GM19351 (cell line): ENCODE results near the gene KCNG2.
"Not testable (repeated sequence)": the region's sequence is repeated elsewhere in the genome, so short reads cannot be mapped to it uniquely, and the experiment has no call there.

ENCODE experiments used
- ATAC-seq: cut with Tn5 transposase; IDR thresholded peaks from one replicate; pipeline ENCODE4 v1.9.1; 2021; ENCODE audit warnings: mild to moderate bottlenecking, moderate library complexity; ENCODE audit not compliant: unreplicated experiment

KCNG2 gene

DNA sequence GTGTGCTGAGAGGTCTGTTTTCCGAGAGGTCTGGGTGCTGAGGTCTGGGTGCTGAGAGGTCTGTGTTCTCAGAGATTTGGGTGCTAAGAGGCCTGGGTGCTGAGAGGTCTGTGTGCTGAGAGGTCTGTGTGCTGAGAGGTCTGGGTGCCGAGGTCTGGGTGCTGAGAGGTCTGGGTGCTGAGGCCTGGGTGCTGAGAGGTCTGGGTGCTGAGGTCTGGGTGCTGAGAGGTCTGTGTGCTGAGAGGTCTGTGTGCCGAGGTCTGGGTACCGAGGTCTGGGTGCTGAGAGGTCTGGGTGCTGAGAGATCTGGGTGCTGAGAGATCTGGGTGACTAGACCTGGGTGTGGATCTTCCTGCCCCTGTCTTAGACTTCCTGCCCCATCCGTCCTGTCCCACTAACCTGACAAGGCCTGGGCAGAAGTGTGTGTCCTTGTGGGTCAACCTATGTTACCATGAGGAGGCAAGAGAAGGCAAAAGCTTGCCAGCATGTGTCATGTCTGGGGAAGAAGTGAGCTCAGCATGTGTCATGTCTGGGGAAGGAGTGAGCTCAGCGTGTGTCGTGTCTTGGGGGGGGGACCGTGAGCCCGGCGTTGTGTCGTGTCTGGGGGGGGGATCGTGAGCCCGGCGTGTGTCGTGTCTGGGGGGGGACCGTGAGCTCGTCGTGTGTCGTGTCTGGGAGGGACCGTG is 69.3 kb downstream of the KCNG2 start:
- no peak for ATAC-seq

DNA sequence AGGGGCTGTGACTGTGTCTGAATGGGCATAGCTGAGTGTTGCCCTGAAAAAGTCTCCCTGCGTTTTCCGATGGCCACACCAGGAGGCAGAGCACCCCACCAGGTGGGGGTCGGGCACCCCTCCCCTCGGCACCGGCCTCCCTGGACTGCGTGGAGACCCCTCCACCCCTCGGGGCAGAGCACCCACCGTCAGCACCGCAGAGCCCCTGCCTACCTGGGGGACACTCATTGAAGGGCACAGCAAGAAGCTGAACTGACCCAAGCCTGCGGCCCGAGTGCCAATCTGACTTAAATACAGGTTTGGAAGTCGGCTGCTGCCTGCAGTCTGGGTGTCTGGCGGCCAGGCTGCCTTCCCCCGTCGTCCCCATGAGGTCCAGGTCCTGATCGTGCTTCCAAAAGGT is 69.9 kb downstream of the KCNG2 start:
- no peak for ATAC-seq

DNA sequence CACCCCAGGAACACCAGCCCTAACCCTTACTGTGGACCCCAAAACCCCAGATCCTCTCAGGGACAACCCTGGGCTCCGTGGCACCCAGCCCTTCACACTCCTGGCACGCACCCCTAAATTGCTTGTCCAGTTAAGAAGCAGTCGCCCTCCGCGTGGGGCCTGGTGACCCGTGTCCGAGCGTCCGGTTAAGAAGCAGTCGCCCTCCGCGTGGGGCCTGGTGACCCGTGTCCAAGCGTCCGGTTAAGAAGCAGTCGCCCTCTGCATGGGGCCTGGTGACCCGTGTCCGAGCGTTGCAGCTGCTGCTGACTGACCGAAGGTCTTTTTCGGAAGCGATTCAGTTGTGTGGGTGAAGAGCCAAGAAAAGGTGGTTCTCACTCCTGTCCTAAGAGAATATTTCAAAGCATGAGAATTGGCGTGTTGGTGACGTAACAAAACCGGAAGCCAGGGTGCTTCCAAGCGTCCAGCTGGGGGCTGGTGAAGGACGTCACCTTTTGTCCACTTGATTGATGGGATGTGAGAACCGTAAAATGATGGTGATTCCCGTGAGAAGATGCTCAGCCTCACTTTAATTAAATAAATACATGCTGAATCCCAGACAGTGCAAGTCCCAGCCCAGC is 70.5 kb downstream of the KCNG2 start:
- no peak for ATAC-seq

DNA sequence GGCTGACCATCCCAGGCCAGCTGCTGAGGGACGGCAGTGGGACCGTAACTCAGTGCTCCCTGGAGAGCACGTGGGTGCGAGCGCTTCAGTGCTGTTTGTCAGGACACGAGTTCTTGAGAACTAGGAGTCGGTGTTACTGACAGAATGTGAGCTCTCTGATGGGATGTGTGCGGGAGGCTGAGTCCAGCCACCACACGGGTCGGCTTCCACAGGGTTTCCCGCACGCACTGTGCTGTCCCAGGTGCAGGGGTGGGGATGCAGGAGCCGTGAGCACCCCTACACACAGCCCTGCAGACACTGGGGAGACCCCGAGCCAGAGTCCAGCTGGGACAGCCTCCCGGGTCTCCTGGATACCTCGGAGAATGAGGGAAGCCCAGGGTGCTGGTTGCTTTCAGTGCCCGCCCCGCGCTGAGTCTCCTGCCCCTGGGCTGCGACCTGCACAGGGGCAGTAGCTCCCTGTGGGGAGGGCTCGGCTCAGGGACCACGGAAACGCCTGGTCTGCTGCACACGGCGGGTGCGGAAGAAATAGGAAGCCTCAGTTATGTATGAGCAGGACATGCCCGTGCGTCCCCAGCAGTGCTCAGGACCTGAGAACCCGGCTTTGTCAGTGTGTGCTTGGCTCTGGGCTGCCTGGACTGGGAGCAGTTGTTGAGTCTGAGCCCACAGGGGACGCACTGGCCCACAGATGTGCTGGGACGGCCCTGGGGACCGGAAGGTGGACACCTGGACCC is 71.2 kb downstream of the KCNG2 start:
- no peak for ATAC-seq

DNA sequence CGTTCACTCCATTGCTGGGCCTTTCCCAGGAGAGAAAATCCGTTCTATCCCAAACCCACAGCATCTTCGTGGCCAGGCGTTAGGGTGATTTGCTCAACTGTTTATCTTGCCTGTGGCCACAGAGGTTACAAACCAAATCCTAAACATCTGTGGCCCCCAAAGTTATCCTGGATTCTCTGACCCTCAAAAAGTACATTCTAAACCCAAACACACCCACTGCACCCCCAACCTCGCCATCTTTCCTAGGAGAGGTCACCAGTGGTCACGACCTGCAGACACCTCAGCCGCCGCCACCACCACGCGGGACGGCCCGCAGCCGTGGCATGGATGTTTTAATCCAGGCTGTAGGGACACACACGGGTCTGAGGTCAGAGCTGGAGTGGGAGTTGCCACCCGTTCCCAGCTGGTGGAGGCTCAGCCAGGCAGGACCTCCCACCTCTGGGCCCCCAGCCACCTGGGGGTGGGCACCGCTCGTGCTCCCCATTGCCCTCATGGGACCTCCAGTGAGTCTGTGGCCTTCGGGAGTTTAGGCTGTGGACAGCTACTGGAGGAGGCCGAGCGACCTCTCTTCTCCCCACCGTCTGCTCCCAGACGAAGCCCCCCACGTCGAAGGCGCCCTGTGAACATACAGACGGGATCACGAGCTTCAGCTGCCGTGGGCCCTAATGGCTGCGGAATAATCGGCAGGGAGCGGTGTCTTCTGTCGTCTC is 72.0 kb downstream of the KCNG2 start:
- ATAC-seq = no peak

DNA sequence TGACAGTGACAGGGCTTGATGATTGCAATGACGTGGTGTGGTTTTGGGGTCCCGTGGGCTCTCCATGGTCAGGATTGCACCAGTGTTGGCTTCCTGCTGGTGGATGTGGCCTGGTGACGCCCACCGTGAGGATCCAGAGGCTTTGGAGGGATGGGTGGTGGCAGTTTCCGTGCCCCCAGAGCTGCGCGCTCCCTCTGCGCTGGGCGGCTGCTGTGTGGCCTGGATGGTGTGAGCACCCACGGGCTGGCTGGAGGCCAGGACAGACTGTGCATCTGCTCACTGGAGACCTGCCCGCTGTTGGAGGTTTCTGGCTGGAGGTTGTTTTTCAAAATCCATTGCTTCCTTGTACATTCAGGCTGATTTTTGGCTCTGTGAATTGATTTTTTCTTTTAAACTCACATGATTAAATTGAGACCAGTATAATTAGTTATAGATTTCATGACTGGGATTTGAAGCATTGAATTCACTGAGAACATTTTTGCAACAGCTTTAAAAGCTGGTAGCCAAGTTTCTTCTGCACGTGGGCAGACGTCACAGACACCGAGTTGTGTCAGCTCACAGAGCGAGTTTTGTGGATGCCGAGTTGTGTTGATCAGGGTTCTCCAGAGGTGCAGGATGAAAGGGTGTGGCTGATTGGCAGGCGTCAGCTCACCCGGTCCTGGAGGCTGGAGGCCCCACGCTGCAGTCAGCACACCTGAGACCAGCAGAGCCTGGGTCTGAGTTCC is 72.7 kb downstream of the KCNG2 start:
- no peak for ATAC-seq

DNA sequence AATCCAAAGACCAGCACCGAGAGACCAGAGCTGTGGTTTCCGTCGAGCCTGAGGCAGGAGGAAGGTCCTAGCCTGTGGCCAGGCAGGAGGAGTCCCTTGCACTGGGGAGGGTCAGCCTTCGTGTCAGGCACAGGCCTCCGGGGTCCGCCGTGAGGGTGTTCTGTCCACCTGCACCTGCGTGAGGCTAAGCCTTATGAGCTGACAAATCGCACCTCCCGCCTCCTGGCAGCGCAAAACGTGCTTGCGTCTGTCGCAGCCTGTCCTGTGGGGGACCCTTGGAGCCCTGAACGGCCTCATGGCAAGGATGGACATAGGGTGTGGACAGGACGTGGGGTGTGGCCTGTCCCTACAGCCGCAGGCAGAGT is 73.3 kb downstream of the KCNG2 start:
- no peak for ATAC-seq

DNA sequence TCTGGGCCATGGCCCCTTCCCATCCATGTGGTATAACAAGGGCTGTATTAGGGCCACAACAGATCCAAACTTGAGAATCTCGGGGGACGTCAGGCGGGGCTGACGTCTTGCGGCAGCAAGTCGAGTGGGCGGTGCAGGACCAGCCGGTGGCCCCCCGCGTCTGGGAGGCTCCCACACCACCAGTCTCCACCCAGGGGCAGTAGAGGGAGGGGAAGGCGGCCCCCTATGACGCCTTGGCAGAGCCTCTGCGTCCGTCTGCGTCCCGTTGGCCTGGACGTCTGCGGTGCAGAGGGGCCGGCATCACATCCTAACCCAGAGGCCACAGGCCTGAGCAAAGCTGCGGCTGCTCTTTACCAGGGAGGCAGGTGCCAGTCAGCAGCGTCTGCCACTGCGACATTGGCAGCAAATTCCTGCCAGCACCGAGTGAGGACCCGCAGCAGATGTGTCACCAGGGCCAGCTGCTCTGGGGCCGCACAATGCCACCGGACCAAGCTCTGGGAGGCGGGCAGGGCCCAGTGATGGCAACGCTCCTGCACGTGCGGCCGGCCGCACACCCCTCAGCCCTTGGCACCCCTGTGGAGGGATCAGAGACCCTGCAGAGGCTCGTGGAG is 73.8 kb downstream of the KCNG2 start:
- ATAC-seq = no peak

DNA sequence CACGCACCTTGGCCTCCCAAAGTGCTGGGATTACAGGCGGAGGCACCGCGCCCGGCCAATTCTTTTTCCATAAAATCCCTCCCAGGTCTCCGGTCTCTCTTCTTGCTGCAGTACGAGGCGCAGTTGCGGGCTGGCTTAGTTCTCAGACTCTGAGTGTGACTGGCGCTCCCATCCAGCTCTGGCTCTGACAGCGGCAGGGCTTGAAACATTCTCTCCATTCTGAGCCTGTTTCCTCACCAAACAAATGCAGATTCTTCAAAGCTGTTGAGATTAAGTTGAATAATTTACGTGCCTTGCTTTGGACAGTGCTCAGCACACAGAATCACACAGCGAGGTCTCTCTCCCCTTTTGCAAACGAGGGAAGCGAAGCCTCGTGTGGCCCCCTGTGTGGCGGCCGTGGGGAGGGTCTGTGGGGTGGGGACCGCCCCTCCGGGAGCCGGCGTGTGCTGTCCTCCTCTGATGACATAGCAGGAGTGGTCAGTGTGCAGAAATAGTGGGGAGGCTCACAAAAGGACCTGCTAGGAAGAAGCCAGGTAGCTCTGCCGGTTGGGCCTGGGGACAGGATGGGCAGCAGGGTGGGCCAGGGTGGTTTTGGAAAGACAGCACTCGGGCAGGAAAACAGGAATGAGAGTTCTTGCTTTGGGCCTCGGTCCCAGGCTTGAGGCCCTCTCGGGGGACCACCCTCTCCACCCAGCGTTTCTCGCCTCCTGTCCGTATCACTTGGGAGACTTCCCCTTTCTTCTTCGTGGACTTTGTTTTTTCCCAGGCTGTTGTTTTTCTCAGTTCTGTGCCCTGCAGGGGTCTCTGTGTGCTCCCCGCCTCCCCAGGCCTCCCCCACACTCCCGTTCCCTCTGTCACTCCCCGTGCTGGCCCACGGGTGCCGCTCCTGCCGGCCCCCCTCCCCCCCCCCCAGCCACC is 75.0 kb downstream of the KCNG2 start:
- ATAC-seq = no peak

DNA sequence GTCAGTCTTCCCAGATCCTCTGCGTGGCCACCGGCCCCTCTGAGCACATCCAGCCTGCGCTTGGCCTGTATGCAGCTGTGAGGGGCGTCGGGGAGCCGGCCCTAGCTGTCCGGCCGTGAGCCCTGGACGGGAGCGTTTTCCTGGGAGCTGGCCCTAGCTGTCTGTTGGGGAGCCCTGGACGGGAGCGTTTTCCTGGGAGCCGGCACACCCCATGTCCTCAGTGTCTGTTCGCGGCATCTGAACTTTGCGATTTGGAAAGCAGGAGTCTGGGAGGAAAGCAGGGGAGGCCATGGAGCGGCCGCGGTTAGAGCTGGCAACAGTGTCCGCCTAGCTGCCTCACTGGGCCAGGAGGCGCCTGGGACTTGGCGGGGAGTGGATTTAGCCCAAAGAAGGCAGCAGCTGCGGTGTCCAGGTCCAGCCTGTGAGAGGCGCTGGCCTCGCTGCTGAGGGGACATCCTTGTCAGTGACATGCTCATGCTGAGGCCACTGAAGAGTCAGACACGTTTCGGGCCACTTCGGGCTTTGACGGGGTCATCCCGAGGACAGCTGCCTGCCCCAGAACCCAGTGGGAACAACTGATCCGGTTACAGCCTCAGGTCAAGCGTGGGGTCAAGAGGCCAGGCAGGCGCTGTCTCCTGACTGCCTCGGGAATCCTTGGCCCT is 75.8 kb downstream of the KCNG2 start:
- no peak for ATAC-seq

DNA sequence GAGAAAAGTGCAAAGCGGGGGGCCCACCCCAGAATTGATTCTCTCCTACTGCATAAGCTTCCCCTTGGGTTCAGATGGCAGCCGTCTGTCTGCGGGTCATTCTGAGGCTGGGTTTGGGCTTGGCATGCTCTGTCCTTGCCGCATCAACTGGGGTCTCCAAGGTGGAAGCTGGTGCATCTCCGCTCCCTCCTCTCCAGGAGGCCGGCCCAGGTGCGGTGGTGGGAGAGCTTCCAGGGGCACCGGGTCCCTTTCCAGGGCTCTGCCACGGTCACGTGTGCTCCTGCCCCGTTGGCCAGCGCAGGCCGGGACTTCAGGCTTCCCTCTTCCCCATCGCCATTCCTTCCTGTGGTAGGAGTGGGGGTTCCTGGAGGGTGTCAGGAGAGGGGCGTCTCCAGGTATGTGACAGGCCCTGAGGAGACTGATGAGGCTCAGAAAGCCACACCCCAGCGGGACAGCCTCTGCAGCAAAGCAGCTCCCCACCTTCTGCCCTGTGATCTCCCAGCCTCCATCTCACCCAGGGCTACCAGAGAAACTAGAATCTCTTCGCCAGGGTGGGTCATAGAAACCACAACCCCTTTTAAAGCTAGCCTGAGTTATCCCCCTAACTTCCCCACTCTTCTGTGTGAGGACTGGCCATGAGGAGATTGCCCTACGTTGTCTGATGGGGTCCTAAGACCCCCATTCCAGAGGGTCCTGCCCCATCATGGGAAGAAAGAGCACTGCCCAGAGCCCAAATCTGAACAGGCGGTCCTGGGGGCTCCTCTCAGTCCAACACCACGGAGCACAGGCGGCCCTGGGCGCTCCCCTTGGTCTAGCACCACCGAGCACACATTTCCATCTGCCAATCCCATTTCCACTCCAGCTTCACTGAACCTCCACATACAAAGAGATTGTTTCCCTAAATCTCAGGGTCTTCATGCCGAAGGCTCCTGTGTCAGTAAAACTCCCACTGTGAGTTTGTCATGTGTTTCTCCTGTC is 77.1 kb downstream of the KCNG2 start:
- no peak for ATAC-seq

DNA sequence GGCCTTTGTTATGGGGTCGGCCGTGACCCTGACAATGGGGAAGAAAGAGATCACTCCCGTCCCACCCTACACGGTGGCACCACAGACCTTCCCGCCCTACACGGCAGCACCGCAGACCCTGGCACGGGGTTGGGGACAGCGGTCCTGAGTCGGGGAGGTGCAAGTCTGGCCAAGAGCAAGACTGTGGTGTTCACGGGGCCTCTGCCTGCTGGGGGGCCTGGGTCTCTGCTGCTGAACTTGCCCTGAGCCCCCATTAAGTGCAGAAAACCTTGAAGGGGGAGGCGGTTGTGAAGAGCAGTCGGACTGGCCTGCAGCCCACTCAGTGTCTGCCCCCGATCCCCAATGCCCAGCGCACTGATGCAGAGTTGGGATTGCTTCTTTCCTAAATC is 77.8 kb downstream of the KCNG2 start:
- ATAC-seq = no peak

DNA sequence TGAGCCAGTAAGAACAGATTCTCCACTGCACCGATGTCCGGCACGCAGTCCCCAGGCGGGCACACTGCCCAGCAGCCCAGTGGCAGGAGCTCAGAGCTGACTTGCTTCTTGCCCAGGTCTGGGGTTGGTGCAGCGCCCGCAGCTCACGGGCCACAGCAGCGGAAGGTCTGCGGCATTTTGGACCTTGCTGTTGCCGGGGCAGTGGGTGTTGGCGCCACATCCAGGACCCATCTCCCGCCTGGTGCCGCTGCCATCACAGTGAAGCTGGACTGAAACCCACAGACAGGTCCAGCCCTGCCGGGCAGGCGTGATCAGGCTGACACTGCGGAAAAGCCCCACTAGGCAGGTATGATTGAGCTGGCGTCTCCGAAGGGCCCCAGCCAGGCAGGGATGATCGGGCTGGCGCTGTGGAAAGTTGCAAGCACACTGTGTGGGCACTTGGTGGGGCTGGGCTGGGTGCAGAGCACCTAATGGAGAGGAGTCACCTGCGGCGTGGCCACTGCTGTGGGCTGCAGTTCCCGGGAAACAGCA is 78.3 kb downstream of the KCNG2 start:
- ATAC-seq = no peak

DNA sequence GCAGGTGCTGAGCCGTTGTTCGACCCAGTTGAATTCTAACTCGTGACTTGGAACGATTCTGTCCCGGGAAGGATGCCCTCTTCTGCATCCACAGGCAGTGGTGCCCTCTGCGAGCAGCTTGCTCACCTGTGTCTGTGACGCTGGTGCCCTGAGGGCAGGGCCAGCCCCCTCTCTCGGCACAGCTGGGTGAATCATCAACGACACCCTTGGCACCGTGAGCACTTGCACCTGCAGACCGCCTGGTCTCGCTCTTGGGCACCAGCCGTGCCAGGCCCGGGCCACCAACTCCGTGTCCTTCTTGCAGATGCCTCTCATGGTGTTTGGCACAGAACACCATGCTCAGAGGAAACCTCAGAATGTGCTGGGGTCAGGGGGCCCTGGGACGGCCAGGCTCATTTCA is 78.8 kb downstream of the KCNG2 start:
- ATAC-seq = no peak

DNA sequence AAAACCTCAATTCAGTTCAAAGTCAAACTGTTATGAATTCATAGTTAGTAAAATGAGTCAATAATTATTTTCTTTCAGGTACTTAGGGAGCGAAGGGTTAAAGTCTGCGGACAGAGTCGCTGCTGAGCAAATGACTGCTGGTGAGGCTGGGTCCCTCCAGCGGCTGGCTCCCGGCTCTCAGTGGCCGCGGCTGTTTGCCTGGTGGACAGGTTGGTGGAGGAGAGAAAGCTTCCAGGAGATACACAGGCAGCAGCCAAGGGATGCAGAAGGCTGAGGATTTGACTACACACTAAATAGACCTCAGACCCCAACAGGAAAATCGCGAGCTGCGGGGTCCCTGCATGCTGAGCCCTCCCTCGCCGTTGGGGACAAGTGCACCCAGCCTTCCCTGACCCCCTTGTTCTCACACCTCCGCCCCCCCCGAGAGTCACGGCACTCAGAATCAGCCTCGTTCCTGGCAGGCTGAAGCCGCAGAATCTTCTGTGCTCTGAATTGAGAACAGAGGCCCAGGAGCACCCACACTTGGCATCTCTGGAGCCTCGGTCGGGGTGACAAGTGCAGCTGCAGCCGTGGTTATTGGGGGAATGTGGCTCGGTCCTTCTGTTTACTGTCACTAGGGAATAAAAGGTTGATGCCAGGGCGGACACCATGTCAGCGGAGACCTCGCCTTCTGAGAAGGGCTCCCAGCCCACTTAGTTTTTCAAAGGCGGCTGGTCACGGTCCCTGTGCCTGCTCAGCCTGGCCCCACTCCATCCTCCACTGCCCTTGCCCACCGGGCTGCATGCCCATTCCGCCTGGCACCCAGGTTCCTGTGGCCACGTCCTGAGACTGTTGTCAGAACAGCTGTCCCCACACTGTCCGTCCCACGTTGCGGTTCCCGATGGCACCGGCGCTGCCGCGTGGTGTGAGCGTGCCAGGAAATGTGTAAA is 79.7 kb downstream of the KCNG2 start:
- ATAC-seq = no peak

DNA sequence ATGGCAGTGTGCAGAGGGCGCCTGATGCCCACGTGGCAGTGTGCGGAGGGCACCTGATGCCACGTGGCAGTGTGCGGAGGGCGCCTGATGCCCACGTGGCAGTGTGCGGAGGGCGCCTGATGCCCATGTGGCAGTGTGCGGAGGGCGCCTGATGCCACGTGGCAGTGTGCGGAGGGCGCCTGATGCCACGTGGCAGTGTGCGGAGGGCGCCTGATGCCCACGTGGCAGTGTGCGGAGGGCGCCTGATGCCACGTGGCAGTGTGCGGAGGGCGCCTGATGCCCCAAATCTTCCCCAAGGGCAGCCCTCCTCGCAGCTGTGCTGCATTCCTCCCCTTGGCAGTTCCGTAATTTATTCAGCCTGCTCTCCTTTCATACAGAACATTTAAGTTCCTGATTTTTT is 80.5 kb downstream of the KCNG2 start:
- not testable (repeated sequence) for ATAC-seq
